ENCODE data around the gene SIRPB2.

GRCh38 chr20:1434571-1435336 lies 56.5 kb downstream of the SIRPB2 start:
- no peak for TF ChIP-seq SP1 (IDR thresholded peaks at IDR 0.05)
- TF ChIP-seq CTBP1 (IDR thresholded peaks at IDR 0.05; ENCODE audit: borderline replicate concordance): no peak
- no peak for TF ChIP-seq TARDBP (IDR thresholded peaks at IDR 0.05)
- no peak for TF ChIP-seq ARNT (IDR thresholded peaks at IDR 0.05)
- no peak for TF ChIP-seq BHLHE40 (IDR thresholded peaks at IDR 0.05; ENCODE audit: borderline replicate concordance)
- TF ChIP-seq SUZ12 (IDR thresholded peaks at IDR 0.05): no peak
- TF ChIP-seq FOXA1 (IDR thresholded peaks at IDR 0.05): no peak
